GOT3 (cell line): ENCODE data around the gene SLC24A1.

Experiments
- DNase-seq: peaks from one replicate; lab custom pipeline; 2025; ENCODE audit warnings: mixed read lengths; lab: John Stamatoyannopoulos, UW

SLC24A1 gene

DNA sequence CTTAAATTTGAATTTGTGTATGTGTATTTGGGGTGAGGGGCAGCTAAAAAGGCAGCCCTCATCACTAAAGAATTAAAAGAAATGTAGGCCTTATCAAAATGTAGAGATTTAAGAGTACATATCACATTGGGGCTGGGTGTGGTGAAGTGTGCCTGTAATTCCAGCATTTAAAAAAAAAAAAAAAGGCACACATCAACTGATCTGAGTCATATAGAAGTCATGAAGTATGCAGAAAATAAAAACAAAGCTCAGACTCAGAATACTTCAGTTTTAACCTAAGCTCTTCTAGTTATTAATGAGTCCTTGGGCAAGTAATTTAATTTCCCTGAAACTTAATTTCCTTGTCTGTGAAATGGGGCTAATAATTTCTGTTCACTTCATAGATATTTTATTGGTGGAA, 31.6 kb downstream of the SLC24A1 start:
- DNase-seq, result no peak

DNA sequence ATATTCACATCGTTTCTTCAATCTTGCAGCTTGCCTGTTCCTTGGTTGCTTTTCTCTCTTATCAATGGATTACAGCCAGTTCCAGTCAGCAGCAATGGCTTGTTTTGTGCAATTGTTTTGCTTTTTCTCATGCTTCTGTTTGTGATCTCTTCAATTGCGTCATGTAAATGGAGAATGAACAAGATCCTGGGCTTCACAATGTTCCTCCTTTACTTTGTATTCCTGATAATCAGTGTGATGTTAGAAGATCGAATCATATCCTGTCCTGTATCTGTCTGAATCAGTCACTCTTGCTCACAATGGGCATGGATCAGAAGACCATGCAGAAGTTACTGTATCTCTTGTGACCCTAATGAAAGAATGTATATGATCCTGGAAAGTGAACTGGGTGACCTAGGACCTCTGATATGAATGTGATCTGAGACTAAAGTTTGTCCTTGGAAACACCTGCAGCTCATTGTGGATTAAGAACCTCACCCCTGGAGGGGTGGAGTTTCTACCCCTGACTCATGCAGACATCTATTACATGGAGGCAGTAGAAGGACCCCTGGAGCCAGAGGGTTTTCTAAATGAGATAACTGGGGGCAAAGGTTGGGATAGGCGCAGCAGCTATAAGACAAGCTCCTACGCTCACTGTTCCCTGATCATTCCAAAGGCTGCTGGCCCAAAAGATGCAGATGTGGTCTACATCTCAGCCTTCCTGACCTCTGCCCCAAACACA, 32.2 kb downstream of the SLC24A1 start:
- no peak for DNase-seq

DNA sequence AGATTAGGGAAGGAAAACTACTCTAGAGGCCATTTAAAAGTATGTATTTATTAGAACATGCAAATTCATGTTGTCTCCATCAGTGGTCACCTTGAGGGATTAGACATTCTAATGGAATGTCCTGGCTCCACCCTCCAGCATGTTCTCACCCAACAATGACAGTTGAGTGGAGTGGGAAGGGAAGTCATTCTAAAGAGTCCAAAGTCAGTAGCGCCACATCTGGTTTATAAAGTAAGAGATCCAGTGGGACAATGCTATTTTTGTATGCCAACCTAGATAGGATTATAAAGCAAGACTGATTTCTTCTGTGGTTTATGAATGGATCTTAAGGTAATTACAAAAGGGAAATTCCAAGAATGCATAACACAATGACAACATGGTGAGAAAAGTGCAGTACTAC, 33.3 kb downstream of the SLC24A1 start:
- DNase-seq, result no peak

DNA sequence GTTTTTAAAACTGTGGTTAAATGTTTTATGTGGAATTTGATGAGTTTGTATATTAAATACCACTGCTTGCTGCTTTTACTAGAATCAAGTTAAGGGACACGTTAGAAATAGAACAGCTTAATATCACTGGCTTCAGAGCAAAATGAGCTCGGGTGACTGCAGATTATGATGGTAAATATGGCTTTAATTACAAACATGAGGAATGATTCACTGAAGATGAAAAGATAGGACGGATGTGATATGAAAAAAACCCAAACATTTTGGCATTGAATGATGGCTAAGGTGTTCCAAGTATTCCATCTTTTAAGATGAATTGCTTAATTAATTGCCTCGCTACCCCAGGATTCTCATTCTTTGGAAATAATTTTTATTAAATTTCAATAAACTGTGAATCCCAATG, 33.7 kb downstream of the SLC24A1 start:
- no peak for DNase-seq

DNA sequence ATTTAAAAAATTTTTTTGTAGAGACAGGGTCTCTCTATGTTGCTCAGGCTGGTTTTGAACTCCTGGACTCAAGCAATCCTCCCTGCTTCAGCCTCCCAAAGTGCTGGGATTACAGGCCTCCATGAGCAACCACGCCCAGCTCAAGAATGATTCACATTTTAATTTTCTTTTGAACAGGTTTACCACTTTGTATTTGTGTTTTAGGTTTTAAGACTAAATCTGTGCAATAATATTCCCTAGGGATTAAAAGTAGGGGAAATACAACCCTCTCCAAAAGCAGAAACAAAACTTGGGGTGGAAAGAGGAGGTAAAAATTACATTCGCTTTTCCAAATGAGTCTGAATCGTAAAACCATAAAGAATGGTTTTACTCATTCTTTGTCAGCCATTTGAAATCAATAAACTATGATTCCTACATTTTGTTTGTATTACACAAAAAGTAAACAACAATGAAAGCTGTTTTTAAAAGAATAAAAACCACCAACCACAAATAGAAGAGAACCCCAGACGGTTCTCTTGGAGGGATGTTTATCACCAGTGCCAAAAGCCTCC, 37.8 kb downstream of the SLC24A1 start:
- DNase-seq, result no peak

DNA sequence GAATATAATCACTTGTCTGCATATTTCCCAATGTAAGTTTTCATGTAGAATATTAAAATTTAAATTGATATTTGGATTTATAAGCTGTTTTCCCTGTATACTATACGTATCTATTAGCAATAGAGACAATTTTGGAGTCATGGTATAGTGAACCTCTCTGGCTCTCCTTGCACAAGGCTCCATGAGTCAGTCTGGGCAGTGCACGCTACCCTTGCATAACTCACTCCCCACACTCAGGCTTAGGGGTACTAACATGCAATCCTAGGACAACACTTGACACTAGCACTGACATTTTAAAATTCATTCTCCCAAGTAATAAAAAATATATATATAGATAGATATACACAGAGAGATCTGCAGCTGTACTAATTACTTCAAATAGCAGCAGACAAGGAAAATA, 39.2 kb downstream of the SLC24A1 start:
- no peak for DNase-seq

DNA sequence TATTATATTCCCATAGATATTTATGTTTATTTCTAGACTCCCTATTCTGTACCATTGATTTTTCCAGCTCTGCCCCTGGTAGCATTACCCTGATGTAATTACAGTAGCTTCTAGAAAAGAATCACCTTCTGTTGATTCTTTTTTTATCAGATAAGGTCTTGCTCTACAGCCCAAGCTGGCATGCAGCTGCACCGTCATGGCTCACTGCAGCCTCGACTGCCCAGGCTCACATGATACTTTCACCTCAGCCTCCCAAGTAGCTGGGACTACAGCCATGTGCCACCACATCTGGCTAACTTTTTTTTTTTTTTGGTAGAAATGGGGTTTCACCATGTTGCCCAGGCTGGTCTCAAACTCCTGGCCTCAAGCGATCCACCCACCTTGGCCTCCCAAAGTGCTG, 41.8 kb downstream of the SLC24A1 start:
- DNase-seq, result no peak

DNA sequence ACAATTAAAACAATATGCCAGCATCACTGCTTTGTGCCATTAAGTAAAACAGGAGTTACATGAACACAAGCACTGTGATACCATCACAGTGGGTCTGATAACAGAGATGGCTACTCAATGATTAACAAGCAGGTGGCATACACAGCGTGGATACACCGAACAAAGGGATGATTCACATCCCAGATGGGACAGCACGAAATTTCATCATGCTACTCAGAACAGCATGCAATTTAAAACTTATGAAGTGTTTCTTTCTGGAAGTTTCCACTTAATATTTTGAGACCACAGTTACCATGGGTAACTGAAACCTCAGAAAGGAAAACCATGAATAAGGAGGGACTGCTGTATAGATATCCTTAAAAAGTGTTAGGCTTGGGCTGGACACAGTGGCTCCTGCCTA, 44.5 kb downstream of the SLC24A1 start:
- no peak for DNase-seq

DNA sequence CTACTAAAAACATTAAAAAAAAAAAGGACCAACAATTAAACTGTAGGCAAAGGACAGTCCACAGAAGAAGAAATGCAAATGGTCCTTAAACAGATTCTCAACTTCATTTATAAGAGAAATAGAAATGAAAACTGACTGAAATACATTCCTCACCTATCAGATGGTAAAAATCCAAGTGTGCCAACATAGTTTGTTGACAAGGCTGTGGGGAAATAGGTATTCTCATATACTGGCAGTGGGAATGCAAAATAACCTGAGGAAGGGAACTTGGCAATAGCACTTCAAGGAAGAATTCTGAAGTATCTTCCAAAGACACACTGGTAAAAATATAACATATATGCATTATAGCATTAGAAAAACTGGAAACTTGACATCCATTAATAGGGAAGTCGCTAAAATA, 53.8 kb downstream of the SLC24A1 start:
- DNase-seq, result no peak

DNA sequence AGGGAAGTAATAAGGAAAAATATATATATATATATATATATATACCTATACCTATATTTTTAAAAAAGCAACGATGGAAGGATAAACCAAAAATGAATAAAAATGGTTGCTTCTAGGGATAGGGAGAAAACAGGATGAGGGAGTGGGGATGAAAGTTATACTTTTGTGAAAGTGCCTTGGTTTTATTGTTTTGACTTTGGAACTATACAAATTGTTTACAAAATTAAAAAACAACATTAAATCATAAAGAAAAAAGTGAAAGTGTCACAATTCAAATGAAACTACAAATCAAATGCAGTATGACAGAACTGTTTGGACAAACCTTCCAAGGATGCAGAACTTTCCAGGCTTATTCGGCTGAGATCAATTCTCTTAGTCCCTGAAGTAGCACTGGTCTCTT, 54.4 kb downstream of the SLC24A1 start:
- no peak for DNase-seq

DNA sequence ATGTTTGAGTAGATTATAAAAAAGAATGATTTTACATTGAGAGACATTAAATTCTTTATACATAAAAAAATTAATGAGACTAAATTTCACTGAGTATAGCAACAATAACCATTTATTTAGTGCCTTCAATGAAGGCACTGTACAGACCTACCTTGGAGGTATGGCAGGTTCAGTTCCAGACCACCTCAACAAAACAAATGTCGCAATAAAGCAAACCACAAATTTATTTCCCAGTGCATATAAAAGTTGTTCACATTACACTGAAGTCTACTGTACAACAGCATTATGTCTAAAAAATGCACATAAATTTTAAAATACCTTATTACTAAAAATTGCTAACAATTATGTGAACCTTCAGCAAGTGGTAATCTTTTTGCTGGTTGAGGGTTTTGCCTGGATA, 58.8 kb downstream of the SLC24A1 start:
- no peak for DNase-seq

DNA sequence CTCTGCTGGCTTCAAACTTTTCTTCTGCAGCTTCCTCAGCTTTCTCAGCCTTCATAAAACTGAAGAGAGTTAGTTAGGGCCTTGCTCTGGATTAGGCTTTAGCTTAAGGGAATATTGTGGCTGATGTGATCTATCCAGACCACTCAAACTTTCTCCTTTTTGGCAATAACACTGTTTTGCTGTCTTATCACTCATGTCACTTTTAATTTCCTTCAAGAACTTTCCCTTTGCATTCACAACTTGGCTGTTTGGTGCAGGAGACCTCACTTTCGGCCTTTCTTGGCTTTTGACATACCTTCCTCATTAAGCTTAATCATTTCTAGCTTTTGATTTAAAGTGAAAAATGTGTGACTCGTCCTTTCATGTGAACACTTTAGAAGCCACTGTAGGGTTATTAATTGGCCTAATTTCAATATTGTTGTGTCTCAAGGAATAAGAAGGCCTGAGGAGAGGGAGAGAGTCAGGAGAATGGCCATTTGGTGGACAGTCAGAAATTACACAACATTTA, 60.7 kb downstream of the SLC24A1 start:
- no peak for DNase-seq

DNA sequence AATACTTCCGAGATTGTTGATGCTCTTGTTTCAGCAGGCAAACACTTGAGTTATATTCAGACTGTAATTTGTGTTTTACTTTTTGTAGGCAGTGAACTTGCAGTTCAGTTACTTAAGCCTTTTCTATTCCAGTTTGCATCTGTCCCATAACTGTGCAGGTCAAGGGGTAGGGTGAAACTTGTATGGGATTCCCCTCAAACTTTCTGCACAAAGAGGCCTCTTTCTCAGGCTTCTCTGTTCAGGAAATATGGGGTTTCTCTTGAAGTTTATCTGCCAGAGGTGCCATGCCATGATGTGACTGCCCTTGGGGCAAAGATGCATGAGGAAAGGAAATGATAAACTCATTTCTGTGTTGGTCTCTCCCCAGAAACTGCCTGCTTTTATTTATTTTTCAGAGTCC, 66.7 kb downstream of the SLC24A1 start:
- no peak for DNase-seq

DNA sequence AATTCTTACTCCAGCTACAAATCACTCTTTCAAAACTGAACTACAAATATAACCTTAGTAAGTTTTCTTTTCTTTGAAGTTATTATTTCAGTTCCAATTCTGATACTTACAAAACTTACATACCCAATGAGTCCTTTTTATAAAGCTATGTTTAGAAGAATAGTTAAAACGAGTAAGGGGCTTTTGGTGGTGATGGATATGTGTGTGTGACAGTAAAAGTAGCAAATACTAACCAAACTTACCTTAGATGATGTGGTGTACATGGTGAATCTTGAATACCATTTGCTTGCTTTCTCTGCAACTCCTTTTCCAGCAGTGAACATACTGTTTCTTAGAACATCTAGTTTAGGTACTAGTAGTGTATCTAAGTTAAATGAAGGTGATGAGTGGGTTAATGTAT, 68.4 kb downstream of the SLC24A1 start:
- DNase-seq, result no peak

DNA sequence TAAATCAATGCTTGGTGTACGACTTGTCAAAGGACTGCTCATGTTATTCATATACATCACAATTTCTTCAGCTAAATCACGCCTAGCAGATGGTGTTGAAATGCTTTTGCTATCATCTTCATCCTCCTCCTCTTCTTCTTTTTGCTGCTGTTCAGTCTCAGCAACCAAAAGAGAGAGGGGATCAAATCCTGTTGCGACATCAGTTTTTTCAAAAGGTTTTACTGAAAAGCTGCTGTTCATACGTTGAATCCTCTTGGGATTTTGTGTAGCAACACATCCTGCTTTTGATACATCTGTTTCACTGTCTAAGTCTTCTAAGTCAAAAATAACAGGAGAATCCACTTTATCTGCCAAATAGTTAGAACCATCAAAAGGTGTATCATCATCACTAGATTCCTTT, 69.0 kb downstream of the SLC24A1 start:
- DNase-seq, result no peak

DNA sequence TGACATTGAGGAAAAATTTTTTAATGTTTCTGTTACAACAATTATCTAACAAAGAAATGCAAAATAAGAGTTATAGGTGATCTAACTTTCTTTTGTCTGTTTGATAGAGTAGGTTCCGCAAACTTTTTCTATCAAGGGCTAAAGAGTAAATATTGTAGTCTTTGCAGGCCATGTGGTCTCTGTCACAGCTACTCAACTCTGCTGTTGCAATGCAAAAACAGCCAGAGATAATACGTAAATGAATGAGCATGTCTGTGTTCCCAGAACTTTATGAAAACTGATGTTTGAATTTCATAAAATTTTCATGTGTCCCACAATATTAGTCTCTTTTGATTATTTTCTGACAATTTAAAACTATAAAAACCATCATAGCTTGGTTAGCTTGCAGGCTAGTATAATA, 73.3 kb downstream of the SLC24A1 start:
- no peak for DNase-seq
